HG03378 (cell line): ENCODE measurements around the gene GABBR2.

Source experiments
- ATAC-seq: cut with Tn5 transposase; IDR thresholded peaks from one replicate; pipeline ENCODE4 v1.9.1; 2021; ENCODE audit warnings: mild to moderate bottlenecking, moderate library complexity; ENCODE audit not compliant: unreplicated experiment

The GABBR2 gene

DNA sequence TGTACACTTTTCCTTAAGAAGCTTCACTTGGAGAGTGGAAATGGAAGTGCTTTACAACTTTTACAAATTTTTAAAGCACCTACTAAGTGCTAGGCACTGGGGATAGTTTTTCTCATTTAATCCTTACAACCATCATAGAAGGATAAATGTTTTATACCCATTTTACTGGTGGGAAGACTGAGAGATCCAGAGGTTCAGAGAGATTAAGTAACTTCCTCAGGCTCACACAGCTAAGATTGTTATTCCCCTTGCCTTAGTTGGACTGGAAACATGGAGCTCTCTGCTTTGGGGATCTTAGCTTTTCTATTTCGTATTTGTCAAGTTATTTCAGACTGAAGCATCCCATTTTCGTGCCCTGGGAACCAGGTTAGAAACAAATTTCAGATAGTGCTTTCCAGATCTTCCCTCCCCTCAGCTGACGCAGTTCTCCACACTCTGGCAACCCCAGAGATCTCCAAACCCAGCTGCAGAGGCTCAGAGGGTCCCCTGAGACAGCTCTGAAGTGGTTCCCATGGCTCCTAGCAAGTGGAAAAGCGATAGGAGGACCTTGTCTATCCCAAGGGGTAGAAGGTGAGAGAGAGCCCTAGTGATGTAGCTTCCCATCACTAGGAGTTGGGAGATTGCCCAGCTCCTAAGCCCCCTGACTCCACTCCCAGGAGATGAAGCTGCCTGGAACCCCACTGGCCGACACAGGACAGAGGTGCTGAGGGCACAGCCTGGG is 16.2 kb upstream of the GABBR2 start:
- ATAC-seq: no peak

GRCh38 chr9:98721643-98722042 is 12.9 kb upstream of the GABBR2 start:
- no peak for ATAC-seq

DNA sequence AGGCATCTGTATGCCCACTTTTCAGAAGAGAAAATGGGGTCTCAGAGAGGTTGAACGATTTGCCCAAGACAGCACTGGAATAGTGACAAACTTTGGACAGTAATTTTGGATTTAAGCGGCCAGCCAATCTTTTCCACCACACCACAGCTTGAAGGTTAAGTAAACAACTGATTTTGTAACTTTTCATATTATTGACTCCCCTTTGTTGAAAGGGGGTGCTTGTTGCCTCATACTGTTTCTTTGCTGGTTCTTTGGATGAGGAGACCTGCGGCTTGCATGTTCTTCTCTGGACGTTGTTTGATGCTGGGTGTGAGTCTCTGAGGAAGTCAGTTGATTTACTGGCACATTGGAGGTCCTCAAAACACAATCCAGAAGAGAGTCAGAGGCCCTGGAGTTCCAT is 11.7 kb upstream of the GABBR2 start:
- ATAC-seq: no peak

DNA sequence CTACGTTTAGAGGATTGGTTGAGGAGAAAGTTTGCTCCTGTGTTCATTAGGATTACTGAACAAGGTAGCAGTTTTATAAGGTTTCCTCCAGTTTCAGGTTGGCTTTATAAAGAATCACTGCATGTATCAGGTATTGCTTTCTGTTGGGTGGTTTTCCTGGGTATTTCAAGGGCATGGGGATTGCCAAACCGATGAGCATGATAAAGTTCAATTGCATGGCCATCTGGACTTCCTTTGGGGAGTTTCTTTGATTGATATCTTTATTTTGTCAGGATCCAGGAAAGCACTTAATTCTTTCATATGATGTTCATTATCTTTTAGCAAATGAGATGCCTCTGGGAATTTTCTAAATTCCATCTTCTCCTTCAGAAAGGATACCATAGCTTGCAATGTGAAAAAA is 10.3 kb upstream of the GABBR2 start:
- no peak for ATAC-seq

GRCh38 chr9:98714833-98715232 is 6.1 kb upstream of the GABBR2 start:
- ATAC-seq: no peak

DNA sequence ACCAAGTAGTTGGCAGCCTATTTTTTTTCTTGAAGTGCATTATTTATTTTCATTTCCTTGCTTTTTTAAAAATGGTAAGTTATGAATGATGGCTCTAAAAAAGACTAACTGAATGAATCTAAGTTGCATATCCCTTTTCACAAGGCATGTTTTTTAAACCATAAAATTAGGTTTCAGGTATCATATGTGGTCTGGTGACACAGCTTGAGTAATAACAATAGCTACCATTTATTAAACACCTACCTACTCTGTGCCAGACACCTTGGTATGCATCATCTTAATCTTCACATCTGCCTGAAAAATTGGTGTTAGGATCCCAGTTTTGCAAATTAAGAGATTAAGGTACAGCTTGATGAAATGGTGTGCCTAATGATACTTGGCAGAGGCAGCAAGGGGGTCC is 4.3 kb upstream of the GABBR2 start:
- no peak for ATAC-seq

DNA sequence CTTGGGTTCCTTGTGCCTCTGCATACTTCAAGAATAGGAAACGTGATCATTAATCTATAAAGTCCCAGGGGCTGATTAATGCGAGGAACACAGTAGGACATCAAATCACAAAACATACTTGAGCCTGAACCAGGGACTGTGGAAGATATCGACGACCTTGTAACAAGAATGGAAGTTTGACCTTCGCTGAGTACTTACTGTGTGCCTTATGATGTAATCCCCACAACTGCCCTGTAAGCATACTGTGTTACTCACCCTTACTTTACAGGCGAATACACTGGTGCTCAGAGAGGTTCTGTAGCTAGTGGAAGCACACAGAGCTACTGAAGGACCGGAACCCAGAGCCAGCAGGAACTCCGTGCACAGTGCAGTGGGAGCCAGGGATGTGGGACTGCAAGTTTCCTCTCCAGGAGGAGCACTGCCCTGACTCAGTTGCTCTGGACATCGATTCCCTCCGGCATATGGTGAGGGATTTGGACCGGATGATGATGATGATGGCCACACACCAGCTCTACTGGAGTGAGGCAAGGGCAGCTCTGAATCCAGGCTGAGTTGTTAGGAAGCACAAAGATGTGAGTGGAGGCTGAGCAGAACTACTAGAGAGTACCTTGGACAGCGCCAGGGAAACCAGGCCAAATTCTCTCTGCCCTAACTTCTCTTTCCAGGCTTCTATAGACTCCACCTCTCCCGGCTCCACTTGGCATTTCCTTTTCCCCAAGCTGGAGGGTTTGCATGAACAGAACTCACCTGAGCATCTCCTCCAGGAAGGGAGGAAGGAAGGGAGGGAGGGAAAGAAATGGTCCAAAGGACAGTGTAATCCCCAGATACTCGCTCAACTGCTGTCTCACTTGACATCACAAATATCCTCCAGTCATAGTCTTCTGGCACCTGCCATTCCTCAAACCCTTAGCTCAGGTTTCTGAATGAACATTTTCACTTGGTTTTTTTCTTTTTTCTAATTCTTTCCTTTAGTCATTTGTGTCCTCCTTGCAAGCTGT is 1.5 kb upstream of the GABBR2 start:
- no peak for ATAC-seq

GRCh38 chr9:98708103-98708932 is 417 bp downstream of the GABBR2 start:
- ATAC-seq: no peak

GRCh38 chr9:98707166-98708102 is 1.3 kb downstream of the GABBR2 start:
- no peak for ATAC-seq

- ATAC-seq: no peak
Observed at GRCh38 chr9:98706651-98707165, 2.0 kb downstream of the GABBR2 start.

DNA sequence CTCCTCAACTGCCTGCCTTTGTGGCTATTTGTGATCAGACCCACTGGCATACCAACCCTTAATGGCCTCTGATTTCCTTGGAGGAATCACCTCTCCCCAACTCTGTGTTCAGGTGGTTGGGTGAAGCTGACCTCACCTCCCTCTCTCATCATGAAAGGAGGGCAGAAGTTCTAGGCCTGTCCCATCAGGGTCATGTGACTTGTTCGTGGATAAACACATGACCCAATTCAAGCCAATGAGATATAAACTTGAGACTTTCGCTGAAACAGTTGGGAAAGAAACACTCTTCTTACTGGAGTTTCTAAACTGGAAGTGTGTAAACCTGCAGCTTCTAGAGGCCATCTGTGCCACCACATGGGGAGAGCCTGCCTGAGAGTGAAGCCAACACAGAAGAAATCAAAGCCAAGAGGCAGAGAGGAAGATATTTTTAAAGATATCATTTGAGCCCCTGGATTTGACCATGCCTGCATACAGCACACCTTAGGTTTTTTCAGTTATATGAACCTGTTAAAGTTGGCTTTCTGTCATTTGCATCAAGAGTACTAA is 5.8 kb downstream of the GABBR2 start:
- ATAC-seq: no peak

DNA sequence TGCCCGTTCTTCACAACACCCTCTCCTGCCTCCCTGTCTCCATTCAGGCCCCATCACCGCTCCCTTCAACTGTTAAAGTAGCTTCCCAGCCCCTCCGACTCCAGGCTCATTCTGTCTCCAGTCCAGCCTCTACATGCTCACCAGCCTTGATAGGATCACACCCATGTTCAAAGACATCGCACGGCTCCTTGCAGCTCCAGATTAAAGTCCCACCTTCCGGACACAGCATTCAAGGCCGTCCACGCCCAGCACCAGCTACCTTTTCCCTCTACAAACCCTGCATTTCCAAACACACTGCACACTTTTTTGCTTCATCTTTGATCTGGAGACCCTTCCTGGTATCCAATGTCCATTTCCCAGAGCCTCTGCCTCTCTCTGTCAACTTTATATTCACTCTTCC is 6.4 kb downstream of the GABBR2 start:
- no peak for ATAC-seq

DNA sequence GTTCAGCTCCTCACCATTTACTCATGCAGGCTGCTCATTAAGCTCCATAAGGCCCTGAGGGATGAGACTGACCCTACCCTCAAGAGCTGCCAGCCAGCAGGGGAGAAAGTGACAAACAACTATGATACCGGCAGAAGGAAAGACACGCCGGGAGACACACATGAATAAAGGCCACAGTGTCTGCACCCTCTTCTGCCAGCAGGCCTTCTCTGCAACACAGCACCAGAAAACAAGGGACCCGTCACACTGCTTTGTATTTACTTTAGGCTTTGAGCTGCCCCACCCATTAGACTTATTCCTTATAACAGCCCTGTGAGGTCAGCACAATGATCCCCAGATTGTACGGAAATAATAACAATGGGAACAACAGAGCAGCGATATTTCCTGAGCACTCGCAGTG is 7.2 kb downstream of the GABBR2 start:
- no peak for ATAC-seq

- ATAC-seq: no peak
Observed at GRCh38 chr9:98700801-98701200, 7.9 kb downstream of the GABBR2 start.

DNA sequence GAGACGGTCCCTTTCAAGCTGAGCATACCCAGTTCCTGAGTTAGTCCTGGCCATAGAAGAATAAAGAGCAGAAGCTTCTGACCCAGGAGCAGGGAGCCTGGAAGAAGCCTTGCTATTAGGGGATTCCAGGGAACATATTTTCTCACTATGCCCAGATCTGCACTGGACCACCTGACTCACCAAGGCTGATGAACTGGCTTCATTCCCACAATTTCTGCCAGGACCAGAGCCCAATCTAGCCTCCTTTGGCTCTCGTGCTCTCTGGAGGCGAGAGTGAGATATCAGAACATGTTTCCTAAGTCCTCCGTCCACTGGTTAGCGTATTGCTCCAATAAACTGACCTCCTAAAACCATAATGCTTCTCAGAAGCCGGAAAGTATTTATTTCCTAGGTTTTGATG is 9.9 kb downstream of the GABBR2 start:
- ATAC-seq: no peak

DNA sequence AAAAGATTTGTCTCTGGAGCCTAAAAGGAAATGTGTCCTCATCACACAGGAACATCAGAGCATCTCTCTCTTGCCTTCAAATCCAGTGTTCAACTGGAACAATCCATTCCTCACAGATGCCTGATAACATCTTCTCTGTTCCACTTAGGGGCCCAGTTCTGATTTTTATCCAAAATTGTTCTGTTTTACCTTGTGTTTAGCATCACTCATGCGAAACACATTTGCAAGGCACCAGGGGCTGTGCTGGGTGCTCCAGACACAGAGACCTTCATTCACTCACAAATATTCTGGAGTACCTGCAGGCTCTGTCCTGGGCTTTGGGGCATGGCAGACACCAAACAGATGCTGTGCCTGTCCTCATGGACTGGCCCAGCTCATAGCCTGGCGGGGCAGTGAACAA is 13.8 kb downstream of the GABBR2 start:
- no peak for ATAC-seq

DNA sequence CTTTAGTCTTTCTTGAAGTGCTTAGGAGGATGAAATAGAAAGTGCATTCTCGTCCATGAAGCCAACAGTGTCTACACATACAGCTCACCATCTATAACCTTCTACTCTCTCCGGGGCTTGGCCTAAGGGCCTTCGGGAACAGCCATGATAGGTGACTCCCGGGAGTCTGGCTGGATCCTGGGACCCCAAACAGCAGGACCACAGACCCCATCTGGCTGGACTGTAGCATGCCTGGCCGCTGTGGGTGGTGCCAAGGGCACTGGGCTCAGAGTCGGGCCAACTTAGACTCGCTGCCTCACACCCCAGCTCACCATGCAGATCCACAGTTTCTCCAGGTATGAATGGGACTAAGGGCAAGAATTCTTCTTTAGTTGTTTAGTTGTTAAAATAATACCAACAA is 16.3 kb downstream of the GABBR2 start:
- ATAC-seq: no peak

GRCh38 chr9:98691890-98692289 is 16.8 kb downstream of the GABBR2 start:
- no peak for ATAC-seq

GRCh38 chr9:98690686-98691085 is 18.0 kb downstream of the GABBR2 start:
- no peak for ATAC-seq
